ENCODE data around the gene CAPZA1.

Gene CAPZA1

DNA sequence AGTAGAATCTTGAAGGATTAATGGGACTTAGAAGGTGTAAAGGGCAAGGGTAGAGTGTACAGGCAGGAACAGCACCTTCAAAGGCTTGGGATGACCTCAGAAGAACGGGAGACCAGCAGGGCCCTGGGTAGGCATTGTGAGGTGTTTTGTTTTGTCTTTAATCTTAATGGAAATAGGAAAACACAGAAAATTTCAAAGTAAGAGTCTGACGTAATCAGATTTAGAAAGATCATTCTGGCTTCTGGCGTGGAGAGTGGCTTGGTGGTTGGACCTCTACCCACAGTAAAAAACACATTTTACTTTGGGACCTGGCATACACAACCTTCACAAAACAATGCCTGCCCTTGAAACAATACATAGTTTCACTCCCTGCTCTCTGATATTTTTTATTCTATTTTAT is 59.0 kb downstream of the CAPZA1 start:
- no peak for DNase-seq

DNA sequence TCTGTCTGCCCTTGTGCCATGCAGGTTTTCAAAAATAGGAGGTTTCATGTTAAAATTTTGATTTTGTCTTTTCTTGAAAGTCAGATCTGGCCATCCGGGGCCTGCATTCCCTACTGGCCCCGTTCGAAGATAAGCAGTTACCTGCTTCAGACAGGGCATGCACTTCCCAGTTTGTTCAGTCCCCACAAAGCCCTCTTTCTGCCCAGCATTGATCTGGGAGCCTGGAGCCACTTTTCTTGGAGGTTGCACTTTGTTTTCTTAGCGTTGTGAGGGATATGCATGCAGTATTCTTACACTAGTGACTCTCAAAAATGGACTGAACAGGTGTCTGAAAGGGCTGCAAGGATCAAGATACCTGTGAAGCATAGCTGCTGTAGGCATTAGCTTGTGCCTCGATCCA is 66.3 kb downstream of the CAPZA1 start:
- no peak for DNase-seq

DNA sequence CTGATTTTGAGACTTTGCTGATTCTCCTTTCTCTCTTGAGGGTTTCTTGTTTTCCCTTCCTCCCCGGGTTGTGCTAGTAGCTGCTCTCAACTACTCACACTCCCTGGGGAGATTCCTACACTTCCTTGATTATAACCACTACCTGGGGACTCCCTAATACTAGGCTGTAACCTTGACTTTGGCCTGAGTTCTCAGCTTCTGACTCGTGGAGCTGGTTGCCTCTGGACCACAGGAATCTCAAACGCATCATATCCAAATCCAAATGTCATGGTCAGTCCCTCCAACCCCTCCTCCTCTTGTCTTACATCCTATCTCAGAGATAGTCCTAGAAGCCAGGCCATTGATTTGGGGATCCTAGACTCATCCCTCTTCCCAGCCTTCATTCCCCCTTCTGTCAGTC is 66.8 kb downstream of the CAPZA1 start:
- no peak for DNase-seq

DNA sequence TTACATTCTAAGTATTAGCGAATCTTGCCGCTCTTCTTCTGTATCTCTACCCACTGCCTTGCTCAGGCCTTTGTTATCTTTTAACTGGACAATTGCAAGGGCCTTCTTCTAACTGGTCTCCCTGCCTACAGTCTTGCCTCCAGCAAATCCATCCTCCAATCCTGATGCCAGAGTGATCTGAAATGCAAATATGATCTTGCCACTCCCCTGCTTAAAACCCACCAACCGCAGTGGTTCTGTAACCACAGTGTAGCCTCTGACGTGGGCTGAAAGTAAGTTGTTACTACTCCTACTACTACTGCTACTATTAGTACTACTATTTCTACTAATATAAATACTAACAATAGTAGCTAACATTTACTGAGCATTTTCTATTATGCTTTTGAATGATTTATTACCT is 67.2 kb downstream of the CAPZA1 start:
- no peak for DNase-seq

DNA sequence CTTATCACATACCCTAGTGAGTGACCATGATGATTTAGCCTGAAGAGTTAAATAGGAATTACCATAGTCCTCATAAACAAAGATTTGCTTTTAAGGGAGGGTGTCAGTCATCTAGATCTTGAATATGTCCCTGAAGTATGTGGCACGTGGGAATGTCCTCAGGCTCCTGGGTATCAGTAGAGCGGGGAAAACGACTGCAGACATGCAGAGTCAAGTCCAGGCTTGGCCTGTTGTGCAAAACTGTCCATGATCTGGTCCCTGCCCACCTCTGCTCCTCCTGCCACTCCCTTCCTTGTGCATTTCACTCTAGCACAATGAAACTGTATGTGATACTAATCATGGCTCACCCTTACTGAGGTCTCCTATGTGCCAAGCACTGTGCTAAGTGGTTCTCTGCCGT is 67.7 kb downstream of the CAPZA1 start:
- DNase-seq, result no peak

DNA sequence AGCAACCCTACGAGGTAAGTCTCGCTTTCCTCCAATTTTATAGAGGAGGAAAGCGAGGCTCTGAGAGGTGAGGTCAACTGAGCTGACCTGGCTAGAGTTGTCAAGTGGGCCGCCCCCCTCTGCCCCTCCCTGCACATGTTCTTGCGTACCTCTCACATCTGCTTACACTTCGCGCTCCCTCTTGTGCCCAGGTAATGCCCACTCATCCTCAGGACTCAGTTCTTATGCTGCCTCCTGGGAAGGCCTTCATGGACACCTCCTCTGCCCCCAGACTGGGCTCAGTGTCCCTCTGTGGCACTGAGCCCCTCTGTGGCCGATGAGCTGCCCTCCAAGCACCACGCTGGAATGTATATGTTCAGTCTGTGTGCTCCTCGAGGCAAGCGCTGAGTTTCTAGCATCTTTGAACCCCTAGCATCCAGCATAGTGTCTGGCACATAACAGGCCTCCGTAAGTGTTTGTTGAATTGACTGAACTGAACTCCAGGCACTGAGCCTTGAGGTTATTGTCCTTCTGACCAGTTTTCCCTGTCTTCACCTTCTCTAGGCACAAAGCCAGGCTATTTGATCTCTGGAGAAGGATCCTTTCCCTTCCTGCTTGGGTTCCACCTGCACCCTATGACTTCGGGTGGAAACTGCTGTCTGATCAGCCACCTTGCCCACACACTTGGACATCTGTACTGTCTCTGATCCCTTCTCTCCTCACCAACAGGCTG is 68.3 kb downstream of the CAPZA1 start:
- DNase-seq, result no peak

DNA sequence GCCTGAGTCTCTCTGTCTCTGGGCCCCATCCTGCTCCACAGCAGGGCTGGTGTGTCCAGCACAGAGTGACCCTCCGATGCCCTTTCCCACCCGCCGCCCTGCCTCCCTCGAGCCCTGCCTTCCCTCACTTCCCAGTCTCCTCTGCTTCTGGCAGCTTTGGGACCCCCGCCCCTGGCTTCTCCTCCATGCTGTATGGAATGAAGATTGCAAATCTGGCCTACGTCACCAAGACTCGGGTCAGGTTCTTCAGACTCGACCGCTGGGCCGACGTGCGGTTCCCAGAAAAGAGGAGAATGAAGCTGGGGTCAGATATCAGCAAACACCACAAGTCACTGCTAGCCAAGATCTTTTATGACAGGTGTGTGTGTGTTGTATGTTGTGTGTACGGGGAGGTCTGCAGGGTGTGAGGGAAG is 69.2 kb downstream of the CAPZA1 start:
- no peak for DNase-seq

DNA sequence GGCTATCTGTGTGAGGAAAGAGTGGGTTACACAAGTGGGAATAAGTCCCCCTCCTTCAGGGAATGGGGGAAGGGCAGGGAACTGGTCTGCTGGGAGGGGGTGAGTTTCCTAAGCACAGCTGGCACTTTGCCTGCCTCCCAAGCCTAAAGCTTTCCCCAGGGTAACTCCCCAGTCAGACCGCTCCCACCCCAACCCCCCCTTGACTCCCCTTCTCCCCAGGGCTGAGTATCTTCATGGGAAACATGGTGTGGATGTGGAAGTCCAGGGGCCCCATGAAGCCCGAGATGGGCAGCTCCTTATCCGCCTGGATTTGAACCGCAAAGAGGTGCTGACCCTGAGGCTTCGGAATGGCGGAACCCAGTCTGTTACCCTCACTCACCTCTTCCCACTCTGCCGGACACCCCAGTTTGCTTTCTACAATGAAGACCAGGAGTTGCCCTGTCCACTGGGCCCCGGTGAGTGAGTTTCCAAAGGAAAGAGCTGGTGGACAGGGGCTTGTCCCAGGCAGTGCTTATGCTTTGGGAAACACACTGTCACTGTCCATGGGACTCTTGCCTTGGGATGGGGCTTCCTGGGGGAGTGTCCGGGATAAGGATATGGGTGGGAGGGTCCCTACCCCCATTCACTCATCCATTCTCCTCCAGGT is 69.7 kb downstream of the CAPZA1 start:
- DNase-seq, result no peak

DNA sequence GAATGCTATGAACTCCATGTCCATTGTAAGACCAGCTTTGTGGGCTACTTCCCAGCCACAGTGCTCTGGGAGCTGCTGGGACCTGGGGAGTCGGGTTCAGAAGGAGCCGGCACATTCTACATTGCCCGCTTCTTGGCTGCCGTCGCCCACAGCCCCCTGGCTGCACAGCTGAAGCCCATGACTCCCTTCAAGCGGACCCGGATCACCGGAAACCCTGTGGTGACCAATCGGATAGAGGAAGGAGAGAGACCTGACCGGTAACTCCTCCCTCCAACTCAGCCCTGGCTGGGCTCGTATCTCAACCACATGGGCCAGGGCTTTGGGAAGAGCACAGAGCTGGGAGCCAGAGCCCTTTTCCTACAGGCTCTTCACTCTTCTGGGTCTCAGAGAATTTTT is 70.2 kb downstream of the CAPZA1 start:
- no peak for DNase-seq

DNA sequence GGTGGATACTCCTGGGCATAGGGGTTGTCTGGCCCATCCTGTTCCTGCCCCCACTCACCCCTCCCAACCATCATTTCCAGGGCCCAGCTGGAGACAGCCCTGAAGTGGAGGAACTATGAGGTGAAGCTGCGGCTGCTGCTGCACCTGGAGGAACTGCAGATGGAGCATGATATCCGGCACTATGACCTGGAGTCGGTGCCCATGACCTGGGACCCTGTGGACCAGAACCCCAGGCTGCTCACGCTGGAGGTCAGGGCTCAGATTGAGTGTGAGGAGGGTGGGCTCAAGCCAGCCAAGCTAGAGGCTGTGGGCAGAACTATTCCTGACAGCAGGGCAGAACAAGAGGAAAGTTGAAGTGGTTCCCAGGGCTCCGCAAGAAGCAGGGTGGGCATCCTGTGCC is 73.0 kb downstream of the CAPZA1 start:
- DNase-seq, result no peak

DNA sequence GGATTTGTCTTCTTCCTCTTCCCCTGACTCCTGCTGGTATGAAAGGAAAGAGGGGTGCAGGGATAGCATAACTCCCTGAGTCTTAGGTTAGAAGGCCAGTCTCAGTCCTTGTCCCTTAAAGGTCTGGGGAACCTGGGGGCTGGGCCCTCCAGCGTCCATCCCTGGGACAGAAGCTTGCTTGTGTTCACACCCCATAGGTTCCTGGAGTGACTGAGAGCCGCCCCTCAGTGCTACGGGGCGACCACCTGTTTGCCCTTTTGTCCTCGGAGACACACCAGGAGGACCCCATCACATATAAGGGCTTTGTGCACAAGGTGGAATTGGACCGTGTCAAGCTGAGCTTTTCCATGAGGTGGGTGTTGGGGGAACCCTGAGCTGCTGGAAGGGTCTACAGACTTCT is 74.2 kb downstream of the CAPZA1 start:
- no peak for DNase-seq

DNA sequence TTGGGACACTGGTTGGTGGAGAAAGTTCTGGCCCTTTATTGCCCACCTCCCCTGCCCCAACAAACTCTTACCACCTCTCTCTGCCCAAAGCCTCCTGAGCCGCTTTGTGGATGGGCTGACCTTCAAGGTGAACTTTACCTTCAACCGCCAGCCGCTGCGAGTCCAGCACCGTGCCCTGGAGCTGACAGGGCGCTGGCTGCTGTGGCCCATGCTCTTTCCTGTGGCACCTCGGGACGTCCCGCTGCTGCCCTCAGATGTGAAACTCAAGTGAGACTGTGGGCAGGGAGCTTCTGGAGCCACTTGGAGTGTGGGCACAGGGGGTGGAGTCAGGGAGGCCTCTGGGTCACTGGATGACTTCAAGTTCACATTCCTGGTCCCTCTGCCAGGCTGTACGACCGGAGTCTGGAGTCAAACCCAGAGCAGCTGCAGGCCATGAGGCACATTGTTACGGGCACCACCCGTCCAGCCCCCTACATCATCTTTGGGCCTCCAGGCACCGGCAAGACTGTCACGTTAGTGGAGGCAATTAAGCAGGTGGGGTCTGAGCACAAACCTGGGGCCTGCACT is 74.8 kb downstream of the CAPZA1 start:
- no peak for DNase-seq

DNA sequence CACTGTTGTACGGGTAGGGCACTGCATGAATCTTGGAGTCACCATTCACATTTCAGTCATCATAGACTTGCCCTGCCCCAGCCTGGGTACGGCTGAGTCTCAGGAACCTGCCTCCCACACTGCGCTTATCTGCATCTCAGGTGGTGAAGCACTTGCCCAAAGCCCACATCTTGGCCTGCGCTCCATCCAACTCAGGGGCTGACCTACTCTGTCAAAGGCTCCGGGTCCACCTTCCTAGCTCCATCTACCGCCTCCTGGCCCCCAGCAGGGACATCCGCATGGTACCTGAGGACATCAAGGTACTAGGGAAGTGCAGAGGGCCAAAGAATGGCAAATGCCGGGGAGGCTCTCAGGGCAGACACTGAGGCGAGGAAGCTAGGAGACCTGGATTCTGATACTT is 75.6 kb downstream of the CAPZA1 start:
- DNase-seq, result no peak

DNA sequence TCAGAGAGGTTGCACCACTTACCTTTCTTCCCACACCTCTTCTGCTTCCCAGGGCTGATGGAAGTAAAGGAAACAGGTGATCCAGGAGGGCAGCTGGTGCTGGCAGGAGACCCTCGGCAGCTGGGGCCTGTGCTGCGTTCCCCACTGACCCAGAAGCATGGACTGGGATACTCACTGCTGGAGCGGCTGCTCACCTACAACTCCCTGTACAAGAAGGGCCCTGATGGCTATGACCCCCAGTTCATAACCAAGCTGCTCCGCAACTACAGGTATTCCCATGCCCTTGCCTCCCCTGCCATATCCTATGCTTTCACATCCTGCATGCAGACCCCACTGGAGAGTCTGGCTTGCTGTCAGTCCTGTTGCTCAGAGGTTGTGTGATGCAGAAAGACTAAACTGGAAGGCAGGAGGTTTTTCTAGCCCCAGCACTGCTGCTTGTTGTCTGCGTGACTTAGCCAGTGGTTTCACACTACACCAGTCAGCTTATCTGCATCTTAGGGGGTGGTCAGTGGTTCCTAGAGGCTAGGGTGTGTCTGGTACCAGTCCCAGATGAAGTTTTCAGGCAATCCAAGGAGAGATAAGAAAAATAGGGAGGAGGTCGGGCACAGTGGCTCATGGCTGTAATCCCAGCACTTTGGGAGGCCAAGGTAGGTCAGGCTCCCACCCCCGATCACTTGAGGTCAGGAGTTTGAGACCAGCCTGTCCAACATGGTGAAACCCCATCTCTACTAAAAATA is 77.1 kb downstream of the CAPZA1 start:
- no peak for DNase-seq

DNA sequence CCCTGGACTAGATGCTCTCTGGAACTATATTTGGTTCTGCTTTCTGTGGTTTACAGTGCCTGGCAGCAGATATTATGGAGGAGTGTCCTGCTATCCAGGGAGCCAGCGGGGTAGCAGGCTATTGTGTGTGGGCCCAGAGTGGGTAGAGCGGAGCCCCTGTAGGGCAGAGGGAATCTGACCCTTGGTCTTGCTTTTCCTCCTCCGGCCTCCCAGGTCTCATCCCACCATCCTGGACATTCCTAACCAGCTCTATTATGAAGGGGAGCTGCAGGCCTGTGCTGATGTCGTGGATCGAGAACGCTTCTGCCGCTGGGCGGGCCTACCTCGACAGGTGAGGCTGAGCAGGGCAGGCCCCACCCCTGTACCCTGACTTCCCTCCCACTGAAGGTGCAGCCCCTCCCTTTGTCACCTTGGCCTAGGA is 78.2 kb downstream of the CAPZA1 start:
- no peak for DNase-seq

DNA sequence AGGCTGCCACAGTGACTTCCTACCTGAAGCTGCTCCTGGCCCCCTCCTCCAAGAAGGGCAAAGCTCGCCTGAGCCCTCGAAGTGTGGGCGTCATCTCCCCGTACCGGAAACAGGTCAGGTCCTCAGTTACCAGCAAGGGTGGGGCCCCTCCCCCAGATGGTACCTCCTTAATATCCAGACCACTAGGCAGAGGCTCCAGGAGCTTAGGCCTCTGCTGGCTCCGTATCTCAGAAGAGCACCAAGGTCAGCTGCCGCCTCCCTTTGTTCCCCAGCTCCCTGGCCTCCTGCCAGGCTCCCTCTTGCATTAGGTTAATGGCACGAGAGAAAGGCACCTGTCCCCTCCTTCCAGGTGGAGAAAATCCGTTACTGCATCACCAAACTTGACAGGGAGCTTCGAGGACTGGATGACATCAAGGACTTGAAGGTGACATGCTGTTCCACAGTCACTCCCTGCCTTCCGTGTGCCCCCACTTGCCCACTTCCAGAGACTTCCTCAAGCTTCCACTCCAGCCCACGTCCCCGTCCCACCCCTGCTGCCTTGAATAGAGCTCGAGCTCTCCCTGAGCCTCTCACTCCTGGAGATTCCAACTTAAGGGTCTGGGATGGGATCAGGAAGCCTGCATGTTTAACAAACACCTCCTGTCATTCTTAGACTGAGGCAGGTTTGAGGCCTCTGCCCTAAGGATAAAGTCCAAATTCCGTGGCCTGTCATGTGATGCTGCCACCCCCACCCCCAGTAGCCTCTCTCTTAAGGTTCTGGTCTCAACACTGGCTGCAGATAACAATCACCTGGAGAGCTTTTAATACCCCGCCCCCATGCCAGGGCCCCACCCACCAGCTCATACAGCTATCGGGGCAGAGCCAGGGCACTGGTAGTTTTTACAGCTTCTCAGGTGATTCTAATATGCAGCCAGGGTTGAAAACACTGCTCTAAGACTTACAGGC is 79.0 kb downstream of the CAPZA1 start:
- no peak for DNase-seq

DNA sequence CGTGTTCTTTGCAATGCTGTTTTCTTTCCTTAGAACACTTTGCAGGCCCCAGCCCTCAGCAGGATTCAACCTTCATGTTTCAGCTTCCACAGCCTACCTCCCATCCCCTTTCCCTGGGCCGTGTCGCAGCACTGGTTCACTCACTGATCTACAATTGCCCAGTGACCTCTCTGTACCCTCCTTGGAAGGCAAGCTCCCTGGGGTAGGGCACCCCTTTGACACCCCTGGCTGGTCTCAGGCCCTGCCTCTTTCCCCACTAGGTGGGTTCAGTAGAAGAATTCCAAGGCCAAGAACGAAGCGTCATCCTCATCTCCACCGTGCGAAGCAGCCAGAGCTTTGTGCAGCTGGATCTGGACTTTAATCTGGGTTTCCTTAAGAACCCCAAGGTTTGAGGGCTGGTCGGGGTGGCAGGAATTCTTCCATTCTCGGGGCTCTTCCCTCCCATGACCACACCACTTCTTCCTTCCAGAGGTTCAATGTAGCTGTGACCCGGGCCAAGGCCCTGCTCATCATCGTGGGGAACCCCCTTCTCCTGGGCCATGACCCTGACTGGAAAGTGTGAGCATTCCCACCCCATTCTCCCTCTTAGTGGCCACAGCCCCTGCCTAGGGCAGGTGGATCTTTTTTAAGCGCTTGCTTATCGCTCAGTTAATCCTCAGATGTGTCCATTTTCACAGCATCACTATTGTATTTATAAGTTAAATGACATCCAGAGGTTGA is 80.0 kb downstream of the CAPZA1 start:
- DNase-seq, result no peak

DNA sequence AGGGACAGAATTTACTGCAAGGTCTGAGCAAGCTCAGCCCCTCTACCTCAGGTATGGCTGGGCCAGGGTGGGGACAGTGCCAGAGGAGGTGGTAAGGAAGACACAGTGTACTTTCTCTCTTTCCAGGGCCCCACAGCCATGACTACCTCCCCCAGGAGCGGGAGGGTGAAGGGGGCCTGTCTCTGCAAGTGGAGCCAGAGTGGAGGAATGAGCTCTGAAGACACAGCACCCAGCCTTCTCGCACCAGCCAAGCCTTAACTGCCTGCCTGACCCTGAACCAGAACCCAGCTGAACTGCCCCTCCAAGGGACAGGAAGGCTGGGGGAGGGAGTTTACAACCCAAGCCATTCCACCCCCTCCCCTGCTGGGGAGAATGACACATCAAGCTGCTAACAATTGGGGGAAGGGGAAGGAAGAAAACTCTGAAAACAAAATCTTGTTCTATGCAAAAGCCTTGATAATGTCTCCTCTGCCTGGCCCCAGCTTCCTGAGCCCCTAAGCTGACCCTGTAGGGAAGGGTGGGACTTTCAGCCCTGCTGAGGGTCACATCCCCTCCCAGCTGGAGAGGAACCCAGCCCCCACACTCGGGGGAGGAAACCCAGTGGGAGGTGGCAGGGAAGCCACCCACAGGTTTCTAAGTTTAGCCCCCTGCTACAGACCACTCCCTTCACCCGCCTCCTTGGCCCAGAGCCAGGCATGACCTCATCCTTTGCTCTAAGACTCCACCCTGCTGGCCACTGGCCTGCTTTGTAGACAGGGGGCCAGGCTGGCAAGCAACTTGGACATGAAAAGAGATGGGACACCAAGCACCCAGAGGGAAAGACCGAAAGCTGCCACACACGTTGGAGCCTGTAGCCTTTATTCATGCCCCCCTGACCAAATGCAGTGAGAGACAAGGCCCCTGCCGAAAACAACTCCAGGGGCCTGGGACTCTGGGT is 80.9 kb downstream of the CAPZA1 start:
- DNase-seq, result peak; percentile 46

DNA sequence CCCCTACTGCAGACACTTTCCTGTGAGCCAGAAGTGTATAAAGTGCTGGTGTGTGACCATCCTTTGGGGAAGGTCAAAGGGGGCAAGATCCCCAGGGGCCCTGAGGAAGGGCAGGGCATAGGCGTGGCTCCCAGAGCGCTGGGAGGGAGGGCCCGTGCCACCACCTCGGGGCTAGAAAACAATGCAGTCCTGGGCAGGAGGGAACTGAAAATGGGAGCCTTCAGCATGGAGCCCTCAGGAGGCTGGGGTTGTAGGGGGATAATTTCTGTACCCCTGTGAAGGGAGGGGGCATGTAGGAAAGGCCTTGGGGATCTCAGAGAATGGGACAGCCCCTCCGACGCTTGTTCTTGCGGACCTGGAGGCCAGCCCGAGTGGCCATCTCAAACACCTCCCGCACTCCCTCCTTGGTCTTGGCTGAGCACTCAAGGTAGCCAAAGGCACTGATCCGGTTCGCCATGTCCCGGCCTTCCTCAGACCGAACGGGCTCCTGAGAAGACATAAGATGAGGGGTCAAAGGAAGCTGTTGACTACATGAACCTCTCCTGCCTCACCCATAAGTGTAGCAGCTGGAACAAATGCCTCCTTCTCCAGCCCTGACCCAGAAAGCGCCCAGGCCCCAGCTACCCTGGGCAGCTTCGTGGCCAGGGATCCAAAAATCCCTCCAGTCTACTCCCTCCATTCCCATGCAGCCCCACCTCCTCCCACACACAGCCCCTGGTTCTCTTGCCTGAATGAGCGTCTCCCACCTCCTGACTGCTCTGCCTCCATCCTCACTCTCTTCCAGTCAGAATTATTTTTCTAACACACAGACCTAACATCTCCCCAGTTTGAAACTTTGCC is 81.8 kb downstream of the CAPZA1 start:
- DNase-seq, result no peak

DNA sequence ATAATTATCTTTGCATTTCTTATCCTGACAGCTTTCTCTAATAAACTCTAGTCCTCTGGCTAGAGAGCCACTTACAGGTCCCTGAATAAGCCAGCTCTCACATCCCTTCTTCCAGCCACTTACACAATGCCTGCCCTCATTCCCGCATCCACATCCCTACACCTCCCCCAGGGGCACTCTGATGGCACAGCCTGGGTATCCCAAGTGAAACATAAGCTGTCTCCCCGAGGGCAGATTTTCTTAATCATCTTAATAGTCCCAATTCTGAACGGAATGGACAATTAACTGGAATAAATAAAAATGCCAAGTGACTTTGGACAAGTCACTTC is 82.4 kb downstream of the CAPZA1 start:
- no peak for DNase-seq
